A549 (cell line): ENCODE measurements around the gene WDR70. TPM values are rescaled to one million over a fixed set of nuclear protein-coding genes. Genes with fewer than 3 reads are reported as not detected.

Source experiments
- ATAC-seq, 2 experiments: fragments of 200-7000 bp in 1 of 2; fragments of >200 bp in 1 of 2; cut with Nextera tagmentation in 1 of 2; cut with Tn5 transposase in 1 of 2; 3 replicates each; pipeline versions ENCODE4 v1.8.0 to v1.9.1; 2018 to 2020; ENCODE audit warnings: mild to moderate bottlenecking in 1 of 2, moderate library complexity in 1 of 2
- CTCF ChIA-PET: fragments of 300-600 bp; sonication (Branson Sonifier 250); formaldehyde crosslinking; extraction: SDS; loops from one replicate; lab custom pipeline; 2021; ENCODE audit warnings: antibody characterized with exemption, inconsistent platforms; lab: Yijun Ruan, JAX
- POLR2A ChIA-PET: fragments of 350-600 bp; formaldehyde crosslinking; extraction: SDS; loops from one replicate; lab custom pipeline; 2021; ENCODE audit warnings: antibody characterized with exemption, inconsistent platforms; lab: Yijun Ruan, JAX
- DNase-seq, 2 experiments: peaks; one replicate each; pipeline versions ENCODE4 v3.0.0 to v3.0.0-alpha.2; 2011 to 2016; ENCODE audit warnings: low read depth in 1 of 2, low spot score in 1 of 2
- FAIRE-seq: peaks from 2 replicates; lab custom pipeline; 2011; peaks lifted over from hg19 to GRCh38; lab: Jason Lieb, UNC
- H3K27ac ChIP-seq, 2 experiments: fragments of >200 bp; sonication (Bioruptor Twin); formaldehyde crosslinking; 3 replicates each; pipeline ENCODE4 v1.5.1; 2016 to 2017
- H3K4me1 ChIP-seq: fragments of >200 bp; sonication (Bioruptor Twin); formaldehyde crosslinking; 3 replicates; pipeline ENCODE4 v1.6.1; 2016
- H3K4me2 ChIP-seq: fragments of >200 bp; sonication (Bioruptor Twin); formaldehyde crosslinking; 3 replicates; pipeline ENCODE4 v1.6.1; 2016
- H3K4me3 ChIP-seq: fragments of >200 bp; sonication (Bioruptor Twin); formaldehyde crosslinking; 3 replicates; pipeline ENCODE4 v1.5.1; 2016
- H3K9me3 ChIP-seq: fragments of >200 bp; sonication (Bioruptor Twin); formaldehyde crosslinking; 3 replicates; pipeline ENCODE4 v1.6.1; 2016
- BHLHE40 ChIP-seq: IDR thresholded peaks from 2 replicates; pipeline ENCODE4 v1.6.1; 2012; ENCODE audit warnings: low read depth, low read length, inconsistent platforms
- CBX2 ChIP-seq: fragments of 200-600 bp; sonication (generic); IDR thresholded peaks from 2 replicates; pipeline ENCODE4 v1.6.1; 2016; ENCODE audit warnings: low read depth, mild to moderate bottlenecking, borderline replicate concordance
- CBX8 ChIP-seq: fragments of 200-600 bp; sonication (generic); IDR thresholded peaks from 2 replicates; pipeline ENCODE4 v1.6.1; 2016
- CEBPB ChIP-seq, 2 experiments: fragments of >200 bp in 1 of 2; sonication (Bioruptor Twin) in 1 of 2; formaldehyde crosslinking in 1 of 2; IDR thresholded peaks; 2 replicates each; pipeline ENCODE4 v1.6.1; 2012 to 2016
- CHD4 ChIP-seq: fragments of 200-600 bp; sonication (generic); IDR thresholded peaks from 2 replicates; pipeline ENCODE4 v1.6.1; 2016; ENCODE audit warnings: antibody characterized with exemption, mild to moderate bottlenecking, borderline replicate concordance
- CTCF ChIP-seq: fragments of >200 bp; sonication (Bioruptor Twin); formaldehyde crosslinking; IDR thresholded peaks from 3 replicates; pipeline ENCODE4 v1.5.1; 2016
- EHMT2 ChIP-seq: fragments of 200-600 bp; sonication (generic); IDR thresholded peaks from 2 replicates; pipeline ENCODE4 v1.6.1; 2016; ENCODE audit warnings: antibody characterized with exemption, low read depth, mild to moderate bottlenecking, moderate library complexity
- EP300 ChIP-seq, 2 experiments: fragments of >200 bp; sonication (Bioruptor Twin); formaldehyde crosslinking; IDR thresholded peaks; 2 replicates in 1 of 2; 3 replicates in 1 of 2; pipeline ENCODE4 v1.6.1; 2016 to 2017
- ESRRA ChIP-seq: fragments of 150-350 bp; IDR thresholded peaks from 2 replicates; pipeline ENCODE4 v1.6.1; 2014; ENCODE audit warnings: mild to moderate bottlenecking, low read length, borderline replicate concordance
- FOSB ChIP-seq: fragments of 250-450 bp; sonication (Bioruptor Pico); IDR thresholded peaks from 2 replicates; pipeline ENCODE4 v1.5.0; 2020; ENCODE audit warnings: mild to moderate bottlenecking, moderate library complexity
- HDAC2 ChIP-seq: fragments of 200-600 bp; sonication (generic); IDR thresholded peaks from 2 replicates; pipeline ENCODE4 v1.6.1; 2016
- HES2 ChIP-seq: fragments of >200 bp; sonication (Bioruptor Twin); formaldehyde crosslinking; IDR thresholded peaks from 2 replicates; pipeline ENCODE4 v1.6.1; 2016
- HMGXB4 ChIP-seq: fragments of 250-450 bp; sonication (Bioruptor Pico); IDR thresholded peaks from 2 replicates; pipeline ENCODE4 v1.5.0; 2021; ENCODE audit warnings: mild to moderate bottlenecking, moderate library complexity, borderline replicate concordance
- HOXB13 ChIP-seq: fragments of 250-450 bp; sonication (Bioruptor Pico); IDR thresholded peaks from 2 replicates; pipeline ENCODE4 v1.5.0; 2020; ENCODE audit warnings: low read depth, mild to moderate bottlenecking, moderate library complexity
- JUN ChIP-seq, 2 experiments: fragments of >200 bp; sonication (Bioruptor Twin); formaldehyde crosslinking; IDR thresholded peaks; 2 replicates in 1 of 2; 3 replicates in 1 of 2; pipeline ENCODE4 v1.6.1; 2016 to 2017
- MAFK ChIP-seq: fragments of 450-650 bp; IDR thresholded peaks from 2 replicates; pipeline ENCODE4 v1.6.1; 2014; ENCODE audit not compliant: partially characterized antibody
- MAX ChIP-seq: IDR thresholded peaks from 2 replicates; pipeline ENCODE4 v1.6.1; 2012
- MAZ ChIP-seq: fragments of 150-350 bp; IDR thresholded peaks from 2 replicates; pipeline ENCODE4 v1.6.1; 2014; ENCODE audit warnings: antibody characterized with exemption, low read depth, low read length, borderline replicate concordance
- NPAS2 ChIP-seq: fragments of 250-450 bp; sonication (Bioruptor Pico); IDR thresholded peaks from 2 replicates; pipeline ENCODE4 v1.8.0; 2022; ENCODE audit warnings: mild to moderate bottlenecking, moderate library complexity, borderline replicate concordance
- NR3C1 ChIP-seq: fragments of >200 bp; sonication (Bioruptor Twin); formaldehyde crosslinking; IDR thresholded peaks from 3 replicates; pipeline ENCODE4 v1.6.1; 2017
- PHF8 ChIP-seq: fragments of 200-600 bp; sonication (generic); IDR thresholded peaks from 2 replicates; pipeline ENCODE4 v1.6.1; 2016; ENCODE audit warnings: low read depth, mild to moderate bottlenecking, antibody characterized with exemption, moderate library complexity, borderline replicate concordance
- RCOR1 ChIP-seq: fragments of 150-350 bp; IDR thresholded peaks from 2 replicates; pipeline ENCODE4 v1.6.1; 2014; ENCODE audit warnings: antibody characterized with exemption, low read length, low read depth
- REST ChIP-seq: fragments of 200-600 bp; sonication (generic); IDR thresholded peaks from 2 replicates; pipeline ENCODE4 v1.6.1; 2016; ENCODE audit warnings: antibody characterized with exemption, mild to moderate bottlenecking, moderate library complexity
- RFX5 ChIP-seq: fragments of 450-650 bp; IDR thresholded peaks from 2 replicates; pipeline ENCODE4 v1.7.1; 2014; ENCODE audit warnings: antibody characterized with exemption, mild to moderate bottlenecking, moderate library complexity
- SMC3 ChIP-seq: fragments of >200 bp; sonication (Bioruptor Twin); formaldehyde crosslinking; IDR thresholded peaks from 3 replicates; pipeline ENCODE4 v1.6.1; 2018; ENCODE audit warnings: inconsistent platforms
- TFCP2L1 ChIP-seq: fragments of 250-450 bp; sonication (Bioruptor Pico); IDR thresholded peaks from 2 replicates; pipeline ENCODE4 v1.5.0; 2021; ENCODE audit warnings: mild to moderate bottlenecking
- USF2 ChIP-seq: fragments of 450-650 bp; IDR thresholded peaks from 2 replicates; pipeline ENCODE4 v1.6.1; 2014; ENCODE audit warnings: antibody characterized with exemption
- ZNF302 ChIP-seq: fragments of 250-450 bp; sonication (Bioruptor Pico); IDR thresholded peaks from 2 replicates; pipeline ENCODE4 v1.9.0; 2021; ENCODE audit warnings: inconsistent platforms, mild to moderate bottlenecking, moderate library complexity
- WGBS: methylation state at CpG from one replicate; pipeline ENCODE4 v1.1.6; 2017; ENCODE audit errors: missing lambda C conversion rate; 5-methylcytosine and 5-hydroxymethylcytosine counted together
- polyA plus RNA-seq, 4 experiments: library from polyadenylated mRNA; depleted of rRNA in 3 of 4; stranded (reverse); fragments of >200 nt; fragmentation: RNase III in 1 of 4; extraction: RNeasy Plus Mini Kit Qiagen cat#74134 plus additional on column Dnase treatment in 1 of 4; gene quantifications; 2 replicates in 3 of 4; 3 replicates in 1 of 4; pipeline ENCODE4 v1.2.3, GENCODE V29; 2011 to 2017

WDR70 gene
- polyA plus RNA-seq, 2 of the 4 experiments (the other 2 are of a cell fraction): 13.8 to 28.8 TPM

- WGBS: 84% methylated on average over 3 of the region's 3 CpGs
- FAIRE-seq: no peak
- Histone ChIP-seq H3K9me3 (peaks cover 20% of the 10 kb centered on the region; the same call in 2 of the 3 replicates), H3K4me3 (no peak overlapping the region), H3K27ac (no peak overlapping the region), H3K4me1 (no peaks in the 10 kb centered on the region), H3K4me2 (no peak overlapping the region)
- ChIA-PET CTCF (no interaction called here), POLR2A (no interaction called here)
- DNase-seq: no peak
- ATAC-seq: no peak
- no peak for TF ChIP-seq EHMT2
- TF ChIP-seq SMC3: no peak
- TF ChIP-seq RFX5: no peak
- TF ChIP-seq MAZ: no peak
- no peak for TF ChIP-seq NPAS2 (CRISPR knock-in tag)
- TF ChIP-seq CHD4: no peak
- TF ChIP-seq CBX8: no peak
- no peak for TF ChIP-seq FOSB
- no peak for TF ChIP-seq REST
- no peak for TF ChIP-seq HES2
- TF ChIP-seq HOXB13 (CRISPR knock-in tag): no peak
- TF ChIP-seq BHLHE40: no peak
- no peak for TF ChIP-seq HMGXB4 (CRISPR knock-in tag)
- TF ChIP-seq JUN (IDR thresholded peaks at IDR 0.05): no peak
- no peak for TF ChIP-seq HDAC2
- no peak for TF ChIP-seq USF2
- no peak for TF ChIP-seq NR3C1
- no peak for TF ChIP-seq RCOR1
- no peak for TF ChIP-seq MAX
Observed at GRCh38 chr5:37626266-37626665, 247.1 kb downstream of the WDR70 start.

GRCh38 chr5:37628876-37629275, 249.8 kb downstream of the WDR70 start:
- ChIA-PET POLR2A (no interaction called here), CTCF (no interaction called here)
- Histone ChIP-seq H3K4me2 (no peak overlapping the region), H3K27ac (no peak overlapping the region), H3K4me3 (no peak overlapping the region), H3K9me3 (peaks cover 20% of the 10 kb centered on the region; the same call in 2 of the 3 replicates), H3K4me1 (no peaks in the 10 kb centered on the region)
- FAIRE-seq: no peak
- no peak for DNase-seq
- ATAC-seq: no peak
- no peak for TF ChIP-seq MAX
- TF ChIP-seq ZNF302: no peak
- TF ChIP-seq HMGXB4 (CRISPR knock-in tag): no peak
- TF ChIP-seq MAFK: no peak
- no peak for TF ChIP-seq JUN (IDR thresholded peaks at IDR 0.05)
- no peak for TF ChIP-seq PHF8
- no peak for TF ChIP-seq EP300 (IDR thresholded peaks at IDR 0.05)
- TF ChIP-seq CHD4: no peak
- TF ChIP-seq ESRRA: no peak
- TF ChIP-seq CBX8: no peak
- TF ChIP-seq CBX2: no peak
- no peak for TF ChIP-seq TFCP2L1 (CRISPR knock-in tag)
- TF ChIP-seq MAZ: no peak
- no peak for TF ChIP-seq CTCF
- no peak for TF ChIP-seq CEBPB (IDR thresholded peaks at IDR 0.05)
